ENCODE data around the gene SERPINA4.

GRCh38 chr14:94581127-94581999, 20.1 kb downstream of the SERPINA4 start, which contains the start of gene SERPINA5:
- no peak for TF ChIP-seq POLR2A (conservative IDR thresholded peaks at IDR 0.05)
- TF ChIP-seq MAX (CRISPR knock-in tag; IDR thresholded peaks at IDR 0.05): no peak
- TF ChIP-seq CTCF (IDR thresholded peaks at IDR 0.05 in 2 of 3, conservative IDR thresholded peaks at IDR 0.05 in 1 of 3; ENCODE audit: insufficient read depth in 2 of 3, low read depth in 1 of 3, low read length in 3 of 3): no peak
- TF ChIP-seq POLR2AphosphoS2 (IDR thresholded peaks at IDR 0.05; ENCODE audit: low read length): no peak
- TF ChIP-seq E2F4 (CRISPR knock-in tag; IDR thresholded peaks at IDR 0.05; ENCODE audit: low read depth): no peak
- no peak for TF ChIP-seq WHSC1 (IDR thresholded peaks at IDR 0.05; ENCODE audit: low read length)
- no peak for TF ChIP-seq ZNF639 (CRISPR knock-in tag; conservative IDR thresholded peaks at IDR 0.05 in 1 of 2, IDR thresholded peaks at IDR 0.05 in 1 of 2)
- no peak for TF ChIP-seq NR1H2 (CRISPR knock-in tag; IDR thresholded peaks at IDR 0.05)
- no peak for TF ChIP-seq ETS1 (conservative IDR thresholded peaks at IDR 0.05; ENCODE audit: control insufficient read depth, low read depth, low read length)
- TF ChIP-seq ZBTB1 (CRISPR knock-in tag; IDR thresholded peaks at IDR 0.05; ENCODE audit: borderline replicate concordance, low read depth): no peak
- no peak for TF ChIP-seq GABPA (tag; conservative IDR thresholded peaks at IDR 0.05; ENCODE audit: low read depth)
